Fibroblast of lung (primary cell): ENCODE data around the gene DPYSL3.

Source experiments
- EZH2 ChIP-seq: IDR thresholded peaks from 2 replicates; pipeline ENCODE4 v1.5.1; 2012; ENCODE audit warnings: low read length, control low read depth, mild to moderate bottlenecking; ENCODE audit errors: missing control alignments
- TF ChIP-seq, protein P1 (sequence below), 2 donors: IDR thresholded peaks in 1 of 2; conservative IDR thresholded peaks in 1 of 2; 1 replicate in 1 of 2; 2 replicates in 1 of 2; pipeline ENCODE4 v1.5.1; 2011 to 2012; ENCODE audit warnings: low read length in 2 of 2, control low read depth in 1 of 2, inconsistent platforms in 1 of 2, low read depth in 1 of 2, mild to moderate bottlenecking in 1 of 2

GRCh38 chr5:147396070-147396823, 113.6 kb downstream of the DPYSL3 start:
- TF ChIP-seq, protein P1, sequence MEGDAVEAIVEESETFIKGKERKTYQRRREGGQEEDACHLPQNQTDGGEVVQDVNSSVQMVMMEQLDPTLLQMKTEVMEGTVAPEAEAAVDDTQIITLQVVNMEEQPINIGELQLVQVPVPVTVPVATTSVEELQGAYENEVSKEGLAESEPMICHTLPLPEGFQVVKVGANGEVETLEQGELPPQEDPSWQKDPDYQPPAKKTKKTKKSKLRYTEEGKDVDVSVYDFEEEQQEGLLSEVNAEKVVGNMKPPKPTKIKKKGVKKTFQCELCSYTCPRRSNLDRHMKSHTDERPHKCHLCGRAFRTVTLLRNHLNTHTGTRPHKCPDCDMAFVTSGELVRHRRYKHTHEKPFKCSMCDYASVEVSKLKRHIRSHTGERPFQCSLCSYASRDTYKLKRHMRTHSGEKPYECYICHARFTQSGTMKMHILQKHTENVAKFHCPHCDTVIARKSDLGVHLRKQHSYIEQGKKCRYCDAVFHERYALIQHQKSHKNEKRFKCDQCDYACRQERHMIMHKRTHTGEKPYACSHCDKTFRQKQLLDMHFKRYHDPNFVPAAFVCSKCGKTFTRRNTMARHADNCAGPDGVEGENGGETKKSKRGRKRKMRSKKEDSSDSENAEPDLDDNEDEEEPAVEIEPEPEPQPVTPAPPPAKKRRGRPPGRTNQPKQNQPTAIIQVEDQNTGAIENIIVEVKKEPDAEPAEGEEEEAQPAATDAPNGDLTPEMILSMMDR (conservative IDR thresholded peaks at IDR 0.05 in 1 of 2, IDR thresholded peaks at IDR 0.05 in 1 of 2; ENCODE audit: low read depth in 1 of 2, low read length in 2 of 2): no peak
- no peak for TF ChIP-seq EZH2
